IMR-90 (cell line): ENCODE data around the gene MYORG. TPM values are rescaled to one million over a fixed set of nuclear protein-coding genes. Genes with fewer than 3 reads are reported as not detected.

Source experiments
- ATAC-seq: fragments of 200-7000 bp; cut with Tn5 transposase; 2 replicates; pipeline ENCODE4 v1.9.1; 2020; ENCODE audit warnings: low read depth, mild to moderate bottlenecking, moderate library complexity
- BruUV-seq: library from RNA; stranded (reverse); fragments of 400-500 nt; replicated peaks from 2 replicates; lab custom pipeline; 2021; lab: Mats Ljungman, UMichigan
- CTCF ChIA-PET: fragments of 300-600 bp; formaldehyde crosslinking; extraction: SDS; loops from one replicate; lab custom pipeline; 2021; ENCODE audit warnings: antibody characterized with exemption; lab: Yijun Ruan, JAX
- POLR2A ChIA-PET: fragments of 300-600 bp; sonication (Branson Sonifier 250); formaldehyde crosslinking; loops from one replicate; lab custom pipeline; 2022; ENCODE audit warnings: antibody characterized with exemption; ENCODE audit not compliant: unreplicated experiment; lab: Charles Lee
- DNase-seq: peaks from one replicate; pipeline ENCODE4 v3.0.0; 2013
- H2AFZ ChIP-seq: replicated peaks from 2 replicates; pipeline ENCODE3; 2013; ENCODE audit warnings: low read length, mild to moderate bottlenecking; ENCODE audit not compliant: poor library complexity
- H2AK5ac ChIP-seq: 2 replicates; pipeline ENCODE4 v1.6.1; 2013; ENCODE audit warnings: low read depth, low read length, inconsistent platforms
- H2AK9ac ChIP-seq: replicated peaks from 2 replicates; pipeline ENCODE3; 2013; ENCODE audit warnings: mild to moderate bottlenecking, low read depth, low read length, moderate library complexity; ENCODE audit not compliant: poor library complexity
- H2BK120ac ChIP-seq: 2 replicates; pipeline ENCODE4 v1.6.1; 2013; ENCODE audit warnings: low read depth, low read length, inconsistent platforms
- H2BK15ac ChIP-seq: 3 replicates; pipeline ENCODE4 v1.6.1; 2013; ENCODE audit warnings: low read depth, low read length, inconsistent platforms
- H2BK20ac ChIP-seq: 2 replicates; pipeline ENCODE4 v1.6.1; 2013; ENCODE audit warnings: low read depth, mild to moderate bottlenecking, inconsistent platforms, low read length, moderate library complexity
- H2BK5ac ChIP-seq: 2 replicates; pipeline ENCODE4 v1.6.1; 2013; ENCODE audit warnings: mild to moderate bottlenecking, low read depth, low read length, inconsistent platforms; ENCODE audit not compliant: poor library complexity, severe bottlenecking
- H3K14ac ChIP-seq: replicated peaks from 2 replicates; pipeline ENCODE4 v1.6.1; 2013; ENCODE audit warnings: low read depth, low read length, inconsistent platforms
- H3K18ac ChIP-seq: 2 replicates; pipeline ENCODE4 v1.6.1; 2013; ENCODE audit warnings: low read depth, low read length, control low read depth
- H3K23ac ChIP-seq: 2 replicates; pipeline ENCODE4 v1.6.1; 2013; ENCODE audit warnings: low read depth, low read length, inconsistent platforms
- H3K27ac ChIP-seq: 2 replicates; pipeline ENCODE4 v1.5.1; 2013; ENCODE audit warnings: mild to moderate bottlenecking, control low read depth, low read length; ENCODE audit not compliant: insufficient read depth
- H3K27me3 ChIP-seq: 2 replicates; pipeline ENCODE4 v1.6.1; 2013; ENCODE audit warnings: low read length; ENCODE audit not compliant: control insufficient read depth, insufficient read depth
- H3K36me3 ChIP-seq: 2 replicates; pipeline ENCODE4 v1.6.1; 2013; ENCODE audit warnings: low read length, mixed read lengths; ENCODE audit not compliant: control insufficient read depth, insufficient read depth
- H3K4ac ChIP-seq: 2 replicates; pipeline ENCODE4 v1.6.1; 2013; ENCODE audit warnings: low read depth, low read length, inconsistent platforms
- H3K4me1 ChIP-seq: 2 replicates; pipeline ENCODE4 v1.6.1; 2013; ENCODE audit warnings: low read length, mixed read lengths; ENCODE audit not compliant: control insufficient read depth, insufficient read depth
- H3K4me2 ChIP-seq: 2 replicates; pipeline ENCODE4 v1.6.1; 2013; ENCODE audit warnings: low read depth, mild to moderate bottlenecking, control low read depth, low read length, moderate library complexity
- H3K4me3 ChIP-seq: 2 replicates; pipeline ENCODE4 v1.5.1; 2013; ENCODE audit warnings: low read depth, mild to moderate bottlenecking, control low read depth, low read length, moderate library complexity; ENCODE audit not compliant: insufficient read depth
- H3K56ac ChIP-seq: 2 replicates; pipeline ENCODE4 v1.6.1; 2013; ENCODE audit warnings: low read length, inconsistent platforms; ENCODE audit not compliant: insufficient read depth; ENCODE audit errors: extremely low read depth
- H3K79me1 ChIP-seq, 2 experiments: 2 replicates each; pipeline ENCODE4 v1.6.1; 2013; ENCODE audit warnings: low read length in 2 of 2, inconsistent platforms in 1 of 2, low read depth in 1 of 2
- H3K9ac ChIP-seq: 2 replicates; pipeline ENCODE4 v1.6.1; 2013; ENCODE audit warnings: low read depth, low read length, control low read depth
- H3K9me1 ChIP-seq: 2 replicates; pipeline ENCODE4 v1.6.1; 2013; ENCODE audit warnings: low read length, inconsistent platforms; ENCODE audit not compliant: insufficient read depth
- H3K9me3 ChIP-seq: 2 replicates; pipeline ENCODE4 v1.6.1; 2013; ENCODE audit warnings: low read length; ENCODE audit not compliant: control insufficient read depth, insufficient read depth
- H4K20me1 ChIP-seq: 2 replicates; pipeline ENCODE4 v1.6.1; 2013; ENCODE audit warnings: low read length, inconsistent platforms; ENCODE audit not compliant: insufficient read depth
- H4K5ac ChIP-seq: 2 replicates; pipeline ENCODE4 v1.6.1; 2013; ENCODE audit warnings: mild to moderate bottlenecking, low read depth, low read length, control low read depth
- H4K8ac ChIP-seq, 2 experiments: 2 replicates each; pipeline ENCODE4 v1.6.1; 2013; ENCODE audit warnings: low read depth in 2 of 2, low read length in 2 of 2, control low read depth in 1 of 2, inconsistent platforms in 1 of 2
- H4K91ac ChIP-seq: 2 replicates; pipeline ENCODE4 v1.6.1; 2013; ENCODE audit warnings: low read depth, low read length, inconsistent platforms; ENCODE audit not compliant: insufficient read depth
- CEBPB ChIP-seq: IDR thresholded peaks from 2 replicates; pipeline ENCODE4 v1.6.1; 2012; ENCODE audit warnings: low read depth, low read length, improper control_type of control experiment
- CHD1 ChIP-seq: IDR thresholded peaks from 2 replicates; pipeline ENCODE4 v1.6.1; 2012; ENCODE audit warnings: low read depth, low read length, improper control_type of control experiment
- CTCF ChIP-seq: conservative IDR thresholded peaks from 2 replicates; pipeline ENCODE4 v1.5.1; 2012; ENCODE audit warnings: mild to moderate bottlenecking, low read depth, low read length, improper control_type of control experiment
- ELK1 ChIP-seq: fragments of 150-350 bp; IDR thresholded peaks from 2 replicates; pipeline ENCODE4 v1.6.1; 2016; ENCODE audit warnings: low read depth, mild to moderate bottlenecking, low read length, moderate library complexity, borderline replicate concordance
- FOS ChIP-seq: fragments of 150-350 bp; IDR thresholded peaks from 2 replicates; pipeline ENCODE4 v1.6.1; 2016; ENCODE audit warnings: low read depth, low read length
- MAFK ChIP-seq: IDR thresholded peaks from 2 replicates; pipeline ENCODE4 v1.6.1; 2012; ENCODE audit warnings: low read depth, low read length, improper control_type of control experiment
- MAZ ChIP-seq: IDR thresholded peaks from 2 replicates; pipeline ENCODE4 v1.6.1; 2012; ENCODE audit warnings: low read depth, mild to moderate bottlenecking, low read length, improper control_type of control experiment, moderate library complexity, borderline replicate concordance
- NFE2L2 ChIP-seq: fragments of 150-350 bp; IDR thresholded peaks from 2 replicates; pipeline ENCODE4 v1.6.1; 2016; ENCODE audit warnings: low read depth, mild to moderate bottlenecking, low read length
- POLR2A ChIP-seq: IDR thresholded peaks from 2 replicates; pipeline ENCODE4 v1.6.1; 2012; ENCODE audit warnings: mild to moderate bottlenecking, low read depth, low read length
- RAD21 ChIP-seq: IDR thresholded peaks from 2 replicates; pipeline ENCODE4 v1.6.1; 2012; ENCODE audit warnings: low read length, improper control_type of control experiment
- RCOR1 ChIP-seq: IDR thresholded peaks from 2 replicates; pipeline ENCODE4 v1.6.1; 2012; ENCODE audit warnings: mild to moderate bottlenecking, low read length, improper control_type of control experiment; ENCODE audit not compliant: insufficient replicate concordance
- RFX5 ChIP-seq: IDR thresholded peaks from 2 replicates; pipeline ENCODE4 v1.8.0; 2012; ENCODE audit warnings: low read depth, mild to moderate bottlenecking, low read length, moderate library complexity
- SMC3 ChIP-seq: fragments of 150-350 bp; IDR thresholded peaks from 2 replicates; pipeline ENCODE4 v1.6.1; 2016; ENCODE audit warnings: low read depth, mild to moderate bottlenecking, antibody characterized with exemption, low read length, moderate library complexity
- USF2 ChIP-seq: fragments of 150-350 bp; IDR thresholded peaks from 2 replicates; pipeline ENCODE4 v1.6.1; 2017; ENCODE audit warnings: mild to moderate bottlenecking, antibody characterized with exemption, low read length, low read depth
- WGBS, 2 experiments: methylation state at CpG; one replicate each; pipeline versions ENCODE4 v1.1.5 to v1.1.7; 2013; ENCODE audit warnings: missing lambda C conversion rate in 2 of 2; ENCODE audit not compliant: insufficient read length in 1 of 2; ENCODE audit errors: extremely low coverage in 2 of 2; 5-methylcytosine and 5-hydroxymethylcytosine counted together
- dilution Hi-C: fragments of 300-500 bp; cut with HindIII; formaldehyde crosslinking; loops from one replicate; pipeline ENCODE4 v1.14.3; 2018; ENCODE audit warnings: low sequenced_read_pairs; ENCODE audit not compliant: unreplicated experiment
- in situ Hi-C: fragments of 300-500 bp; cut with MboI; formaldehyde crosslinking; loops from 3 replicates; pipeline ENCODE4 v1.14.3; 2019; ENCODE audit warnings: low sequenced_read_pairs, inconsistent platforms, mixed read lengths
- intact Hi-C: fragments of 100-400 bp; cut with micrococcal nuclease; formaldehyde crosslinking; loops from 2 replicates; pipeline ENCODE4 v1.10.0; 2022
- polyA plus RNA-seq, 3 experiments: library from polyadenylated mRNA; depleted of rRNA; stranded (reverse); fragments of >200 nt; gene quantifications; 2 replicates each; pipeline ENCODE4 v1.2.3, GENCODE V29; 2012; ENCODE audit warnings: low replicate concordance in 1 of 3
- total RNA-seq: library from RNA; depleted of rRNA; stranded (reverse); fragments of >200 nt; gene quantifications from 2 replicates; pipeline ENCODE4 v1.2.3, GENCODE V29; 2012

MYORG gene
- total and polyA plus RNA-seq, 2 of the 4 experiments (the other 2 are of a cell fraction) = 0.36 to 0.60 TPM

- no peak overlapping the region for H4K8ac ChIP-seq
- no peak overlapping the region for H3K4ac ChIP-seq
- H2AK5ac ChIP-seq = no peak overlapping the region
- no peak overlapping the region for H4K91ac ChIP-seq
- no peak for ATAC-seq
- no peaks in the 10 kb centered on the region; the same call in 1 of the 2 replicates for H4K20me1 ChIP-seq
- H2AK9ac ChIP-seq = no peak overlapping the region
- no peak for DNase-seq
- no peaks in the 10 kb centered on the region for H3K4me1 ChIP-seq
- H4K5ac ChIP-seq = no peak overlapping the region
- H3K79me1 ChIP-seq = no peaks in the 10 kb centered on the region
- no peak overlapping the region for H3K27ac ChIP-seq
- peaks cover 34% of the 10 kb centered on the region for H3K36me3 ChIP-seq
- H3K9ac ChIP-seq = no peak overlapping the region
- in situ Hi-C loops = no loop called here
- H2BK20ac ChIP-seq = no peak overlapping the region
- H3K18ac ChIP-seq = no peak overlapping the region
- TF ChIP-seq RCOR1 (no peak), RAD21 (no peak), RFX5 (no peak), CHD1 (no peak), NFE2L2 (no peak), POLR2A (no peak), CEBPB (no peak), MAZ (no peak), FOS (no peak), CTCF (no peak), MAFK (no peak), ELK1 (no peak), USF2 (no peak), SMC3 (no peak)
- ChIA-PET POLR2A (no interaction called here), CTCF (no interaction called here)
- H2BK15ac ChIP-seq = no peak overlapping the region
- no peak overlapping the region for H2BK120ac ChIP-seq
- dilution Hi-C loops = no loop called here
- no peaks in the 10 kb centered on the region for H3K27me3 ChIP-seq
- H2BK5ac ChIP-seq = no peak overlapping the region
- H3K4me2 ChIP-seq = no peak overlapping the region
- H3K23ac ChIP-seq = no peak overlapping the region
- no peak overlapping the region for H3K56ac ChIP-seq
- no peaks in the 10 kb centered on the region for H3K9me3 ChIP-seq
- BruUV-seq = no TSS peak
- intact Hi-C loops = no loop called here
- no peak overlapping the region for H2AFZ ChIP-seq
- no peak overlapping the region for H3K4me3 ChIP-seq
- no peak overlapping the region for H3K14ac ChIP-seq
- 0 out of 2 replicates have a peak, but pooled peaks cover 3% of the 10 kb centered on the region for H3K9me1 ChIP-seq
- 52% methylated on average over 3 of the region's 7 CpGs; no CpG with 5 or more reads in 1 of the 2 experiments for WGBS, 2 experiments
Measured at GRCh38 chr9:34396276-34397214, 19.8 kb upstream of the MYORG start.
